Measurements from ENCODE around the gene SMIM44.

Gene SMIM44

DNA sequence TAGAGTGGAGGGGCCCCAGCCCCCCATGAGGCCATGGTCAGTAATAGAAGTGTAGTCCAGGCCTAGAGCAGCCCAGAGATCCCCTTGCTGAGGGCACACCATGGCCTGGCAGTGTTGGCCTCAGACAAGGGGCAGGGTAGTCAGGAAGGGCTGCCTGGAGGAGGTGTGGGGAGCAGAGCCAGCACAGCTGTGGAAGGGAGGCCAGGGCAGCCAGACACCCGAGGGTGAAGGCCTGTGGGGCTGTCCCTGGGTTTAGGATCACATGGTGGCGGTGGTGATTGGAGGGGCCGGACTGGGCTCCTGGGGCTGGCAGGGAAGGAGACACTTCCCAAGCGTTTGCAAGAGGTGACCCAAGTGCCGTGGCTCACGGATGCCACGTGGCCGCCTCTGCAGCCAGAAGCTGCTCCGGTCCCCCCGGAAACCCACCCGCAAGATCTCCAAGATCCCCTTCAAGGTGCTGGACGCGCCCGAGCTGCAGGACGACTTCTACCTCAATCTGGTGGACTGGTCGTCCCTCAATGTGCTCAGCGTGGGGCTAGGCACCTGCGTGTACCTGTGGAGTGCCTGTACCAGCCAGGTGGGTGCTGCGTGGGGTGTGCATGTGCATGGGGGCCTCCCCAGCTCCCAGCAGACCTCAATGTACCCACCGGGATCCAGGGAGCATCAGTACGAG, 44.1 kb upstream of the SMIM44 start:
- H3K9ac ChIP-seq (ENCODE audit: low read length): no peak overlapping the region
- H3K36me3 ChIP-seq (replicated peaks; ENCODE audit: low read depth, low read length): peaks cover 48% of the 10 kb centered on the region
- H3K4me2 ChIP-seq (ENCODE audit: low read length): no peak overlapping the region

DNA sequence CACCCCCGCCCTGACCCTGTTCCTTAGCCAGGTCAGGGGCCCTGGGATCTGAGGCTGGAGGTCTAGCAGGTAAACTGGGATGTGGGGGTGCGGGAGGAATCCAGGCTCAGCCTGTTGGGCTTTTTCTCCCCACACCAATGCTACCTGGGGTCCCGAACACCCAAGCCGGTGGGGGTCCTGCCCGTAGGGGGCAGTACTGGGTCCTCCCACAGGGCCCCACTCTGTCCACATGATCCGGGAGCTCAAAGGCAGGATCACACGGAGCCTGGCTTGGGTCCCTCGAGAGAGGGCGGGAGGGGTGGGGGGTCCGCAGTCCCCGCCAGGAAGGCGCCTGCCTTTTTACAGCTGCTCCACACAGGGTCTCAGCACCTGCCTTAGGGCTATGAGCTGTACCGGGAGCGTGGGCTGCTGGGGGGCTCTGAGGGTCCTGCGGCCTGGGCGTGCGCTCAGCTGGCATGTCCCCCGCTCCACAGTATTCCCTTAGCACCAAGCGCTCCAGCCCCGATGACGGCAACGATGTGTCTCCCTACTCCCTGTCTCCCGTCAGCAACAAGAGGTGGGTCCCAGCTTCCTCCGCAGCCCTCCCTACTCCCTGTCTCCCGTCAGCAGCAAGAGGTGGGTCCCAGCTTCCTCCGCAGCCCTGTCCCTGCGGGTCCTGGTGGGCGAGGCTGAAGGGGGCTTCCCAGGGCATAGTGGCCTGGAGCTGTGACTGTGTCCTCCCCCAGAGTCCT, 43.4 kb upstream of the SMIM44 start:
- Histone ChIP-seq H3K9me3 (ENCODE audit: insufficient read depth, low read length) (no peaks in the 10 kb centered on the region), H3K79me2 (ENCODE audit: low read length) (peaks cover 8% of the 10 kb centered on the region), H4K20me1 (ENCODE audit: insufficient read depth, low read length) (peaks cover 20% of the 10 kb centered on the region), H3K4me2 (ENCODE audit: low read length) (no peak overlapping the region), H2AFZ (ENCODE audit: low read depth, low read length) (no peak overlapping the region), H3K4me1 (ENCODE audit: low read length) (no peaks in the 10 kb centered on the region), H3K27me3 (ENCODE audit: low read depth, low read length) (no peaks in the 10 kb centered on the region), H3K4me3 (ENCODE audit: low read length) (no peak overlapping the region), H3K9ac (ENCODE audit: low read length) (no peak overlapping the region), H3K27ac (ENCODE audit: low read length) (no peak overlapping the region), H3K36me3 (replicated peaks; ENCODE audit: low read depth, low read length) (peaks cover 54% of the 10 kb centered on the region)
- TF ChIP-seq, protein P1, sequence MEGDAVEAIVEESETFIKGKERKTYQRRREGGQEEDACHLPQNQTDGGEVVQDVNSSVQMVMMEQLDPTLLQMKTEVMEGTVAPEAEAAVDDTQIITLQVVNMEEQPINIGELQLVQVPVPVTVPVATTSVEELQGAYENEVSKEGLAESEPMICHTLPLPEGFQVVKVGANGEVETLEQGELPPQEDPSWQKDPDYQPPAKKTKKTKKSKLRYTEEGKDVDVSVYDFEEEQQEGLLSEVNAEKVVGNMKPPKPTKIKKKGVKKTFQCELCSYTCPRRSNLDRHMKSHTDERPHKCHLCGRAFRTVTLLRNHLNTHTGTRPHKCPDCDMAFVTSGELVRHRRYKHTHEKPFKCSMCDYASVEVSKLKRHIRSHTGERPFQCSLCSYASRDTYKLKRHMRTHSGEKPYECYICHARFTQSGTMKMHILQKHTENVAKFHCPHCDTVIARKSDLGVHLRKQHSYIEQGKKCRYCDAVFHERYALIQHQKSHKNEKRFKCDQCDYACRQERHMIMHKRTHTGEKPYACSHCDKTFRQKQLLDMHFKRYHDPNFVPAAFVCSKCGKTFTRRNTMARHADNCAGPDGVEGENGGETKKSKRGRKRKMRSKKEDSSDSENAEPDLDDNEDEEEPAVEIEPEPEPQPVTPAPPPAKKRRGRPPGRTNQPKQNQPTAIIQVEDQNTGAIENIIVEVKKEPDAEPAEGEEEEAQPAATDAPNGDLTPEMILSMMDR (IDR thresholded peaks at IDR 0.05; ENCODE audit: low read depth, low read length): peak; percentile 35
- TF ChIP-seq EZH2phosphoT487 (IDR thresholded peaks at IDR 0.05; ENCODE audit: low read depth): no peak

More for the DNA sequence above, 44.1 kb upstream of the SMIM44 start:
- Histone ChIP-seq H3K4me3 (ENCODE audit: low read length) (no peak overlapping the region), H2AFZ (ENCODE audit: low read depth, low read length) (no peak overlapping the region), H3K27me3 (ENCODE audit: low read depth, low read length) (no peaks in the 10 kb centered on the region), H3K4me1 (ENCODE audit: low read length) (no peaks in the 10 kb centered on the region), H4K20me1 (ENCODE audit: insufficient read depth, low read length) (peaks cover 15% of the 10 kb centered on the region), H3K9me3 (ENCODE audit: insufficient read depth, low read length) (no peaks in the 10 kb centered on the region), H3K27ac (ENCODE audit: low read length) (no peak overlapping the region), H3K79me2 (ENCODE audit: low read length) (peaks cover 2% of the 10 kb centered on the region; the same call in 1 of the 2 replicates)
- no peak for TF ChIP-seq EZH2phosphoT487 (IDR thresholded peaks at IDR 0.05; ENCODE audit: low read depth)
- TF ChIP-seq, protein P1 (IDR thresholded peaks at IDR 0.05; ENCODE audit: low read depth, low read length): no peak

DNA sequence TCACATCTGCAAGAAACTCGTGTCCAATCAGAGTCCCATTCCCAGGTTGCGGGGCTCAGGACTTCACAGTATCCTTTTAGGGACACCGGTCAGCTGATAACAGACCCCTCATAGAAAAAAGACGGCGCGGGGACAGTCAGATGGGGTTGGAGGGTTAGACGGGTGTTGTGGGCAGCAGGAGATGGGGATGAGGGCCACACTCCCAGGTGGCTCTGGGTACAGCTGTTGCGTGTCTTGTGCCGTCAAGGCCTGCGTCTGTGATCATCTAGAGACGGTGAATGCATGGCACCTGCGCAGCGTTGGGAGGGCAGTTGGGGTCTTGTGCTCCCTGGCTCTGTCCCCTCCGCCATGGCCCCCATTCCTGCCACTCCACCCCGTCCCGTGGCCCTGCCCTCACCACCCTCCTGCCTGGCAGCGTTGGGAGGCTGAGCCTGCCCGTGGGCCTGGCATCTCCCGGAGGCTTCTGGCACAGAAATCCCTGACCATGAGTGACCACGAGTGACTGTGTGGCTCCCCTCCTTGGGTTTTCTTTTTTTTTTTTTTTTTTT, 41.7 kb upstream of the SMIM44 start:
- no peak overlapping the region for H3K4me2 ChIP-seq (ENCODE audit: low read length)
- no peak overlapping the region for H3K9ac ChIP-seq (ENCODE audit: low read length)
- no peak overlapping the region for H3K27ac ChIP-seq (ENCODE audit: low read length)
- no peaks in the 10 kb centered on the region for H3K4me1 ChIP-seq (ENCODE audit: low read length)
- no peak overlapping the region for H2AFZ ChIP-seq (ENCODE audit: low read depth, low read length)
- peaks cover 51% of the 10 kb centered on the region for H3K36me3 ChIP-seq (replicated peaks; ENCODE audit: low read depth, low read length)
- no peak overlapping the region for H3K4me3 ChIP-seq (ENCODE audit: low read length)
- H3K27me3 ChIP-seq (ENCODE audit: low read depth, low read length): no peaks in the 10 kb centered on the region
- peaks cover 33% of the 10 kb centered on the region for H4K20me1 ChIP-seq (ENCODE audit: insufficient read depth, low read length)
- H3K79me2 ChIP-seq (ENCODE audit: low read length): peaks cover 25% of the 10 kb centered on the region
- H3K9me3 ChIP-seq (ENCODE audit: insufficient read depth, low read length): no peaks in the 10 kb centered on the region
- TF ChIP-seq EZH2phosphoT487 (IDR thresholded peaks at IDR 0.05; ENCODE audit: low read depth): no peak
- TF ChIP-seq, protein P1 (IDR thresholded peaks at IDR 0.05; ENCODE audit: low read depth, low read length): no peak
